HG02610 (cell line): ENCODE measurements around the gene RPL37.
"Not testable (repeated sequence)": the region's sequence is repeated elsewhere in the genome, so short reads cannot be mapped to it uniquely, and the experiment has no call there.

ENCODE experiments used
- ATAC-seq: cut with Tn5 transposase; IDR thresholded peaks from one replicate; pipeline ENCODE4 v1.9.1; 2021; ENCODE audit warnings: mild to moderate bottlenecking, moderate library complexity; ENCODE audit not compliant: unreplicated experiment

The RPL37 gene

GRCh38 chr5:40834391-40834848, 602 bp downstream of the RPL37 start:
- ATAC-seq, result no peak

DNA sequence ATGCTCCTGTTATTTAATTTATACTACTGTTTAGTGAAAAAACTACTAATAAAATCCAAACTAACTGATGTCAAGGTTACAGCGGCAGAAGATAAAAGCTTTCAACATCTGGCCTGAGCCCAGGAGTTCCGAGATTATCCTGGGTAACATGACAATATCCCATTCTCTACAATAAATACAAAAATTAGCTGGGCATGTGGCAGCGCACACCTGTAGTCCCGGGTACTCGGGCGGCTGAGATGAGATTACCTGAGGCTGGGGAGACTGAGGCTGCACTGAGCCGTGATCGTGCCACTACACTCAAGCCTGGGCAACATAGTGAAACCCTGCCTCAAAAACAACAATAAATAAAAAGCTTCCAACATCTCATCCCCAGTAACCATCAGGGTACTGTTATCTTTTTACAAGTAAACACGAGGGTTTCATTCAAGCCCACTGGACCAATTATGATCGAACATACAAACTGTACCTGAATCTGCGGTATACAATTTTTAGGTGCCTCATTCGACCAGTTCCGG, 1.3 kb downstream of the RPL37 start:
- ATAC-seq, result no peak

- no peak for ATAC-seq
Observed at GRCh38 chr5:40832345-40832744, 2.7 kb downstream of the RPL37 start.

DNA sequence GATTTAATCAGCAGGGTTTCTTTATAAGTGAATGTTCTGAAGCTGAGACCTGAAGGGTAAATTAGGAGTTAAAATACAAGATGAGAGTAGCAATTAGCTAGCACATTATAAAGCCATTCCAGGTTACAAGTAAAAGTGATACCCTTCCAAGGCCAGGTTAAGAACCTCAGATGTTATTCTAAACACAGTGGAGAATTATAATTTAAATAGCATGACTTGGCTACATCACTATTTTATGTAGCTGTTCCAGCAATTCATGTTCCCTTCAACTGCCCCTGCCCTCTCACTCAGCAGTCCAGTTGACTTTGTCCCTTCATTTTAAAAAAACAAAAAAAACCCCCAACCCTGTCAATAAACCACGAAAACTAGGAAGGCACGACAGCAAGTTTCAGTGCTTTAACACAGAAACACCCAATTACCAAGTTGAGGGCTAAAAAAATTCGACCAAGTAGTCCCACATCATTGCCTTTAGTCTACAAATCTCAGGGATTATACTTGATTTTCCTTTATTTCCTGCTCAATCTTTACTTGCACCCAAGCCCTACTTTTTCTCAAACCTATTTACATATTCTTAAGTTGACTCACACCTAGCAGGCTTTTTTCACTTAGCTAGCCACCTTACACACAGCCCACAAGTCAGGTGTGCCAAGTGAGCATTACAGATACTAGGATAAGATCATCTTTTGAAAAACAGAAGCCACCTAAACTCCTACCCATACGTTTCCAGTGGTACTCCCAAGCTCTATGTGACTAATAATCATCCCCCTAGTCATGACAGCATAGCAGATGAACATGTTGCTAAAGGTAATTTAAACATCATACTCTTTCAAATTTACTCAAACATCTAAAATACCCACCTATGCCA, 3.4 kb downstream of the RPL37 start:
- ATAC-seq, result peak; percentile 58

- no peak for ATAC-seq
Observed at GRCh38 chr5:40829748-40830533, 5.1 kb downstream of the RPL37 start.

GRCh38 chr5:40828690-40829661, 6.0 kb downstream of the RPL37 start:
- ATAC-seq, result no peak

GRCh38 chr5:40828021-40828631, 6.9 kb downstream of the RPL37 start:
- ATAC-seq, result no peak

- ATAC-seq, result no peak
Observed at GRCh38 chr5:40827188-40827977, 7.6 kb downstream of the RPL37 start.

- no peak for ATAC-seq
Observed at GRCh38 chr5:40826489-40827187, 8.4 kb downstream of the RPL37 start.

DNA sequence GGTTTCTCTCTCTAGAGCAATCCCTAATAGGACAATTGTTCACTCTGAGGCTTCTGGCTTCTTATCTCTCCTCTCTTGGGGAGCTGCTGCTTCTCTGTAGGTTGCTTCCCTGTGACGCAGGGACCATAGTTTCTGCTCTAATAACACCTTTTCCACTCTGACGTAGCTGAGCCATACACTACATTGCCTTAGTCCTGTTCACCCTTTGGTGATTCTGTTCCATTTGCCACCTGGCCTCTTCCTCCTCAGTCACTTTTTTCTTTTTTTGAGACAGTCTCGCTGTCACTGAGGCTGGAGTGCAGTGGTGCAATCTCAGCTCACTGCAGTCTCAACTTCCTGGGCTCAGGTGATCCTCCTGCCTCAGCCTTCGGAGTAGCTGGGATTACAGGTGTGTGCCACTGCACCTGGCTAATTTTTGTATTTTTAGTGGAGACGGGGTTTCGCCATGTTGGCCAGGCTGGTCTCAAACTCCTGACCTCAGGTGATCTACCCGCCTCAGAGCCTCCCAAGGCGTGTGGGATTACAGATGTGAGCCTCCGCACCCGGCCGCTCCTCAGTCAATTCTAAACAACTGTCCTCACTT, 9.5 kb downstream of the RPL37 start:
- not testable (repeated sequence) for ATAC-seq

- no peak for ATAC-seq
Observed at GRCh38 chr5:40823459-40823858, 11.6 kb downstream of the RPL37 start.

GRCh38 chr5:40813698-40814281, 21.2 kb downstream of the RPL37 start:
- peak; percentile 70 for ATAC-seq

DNA sequence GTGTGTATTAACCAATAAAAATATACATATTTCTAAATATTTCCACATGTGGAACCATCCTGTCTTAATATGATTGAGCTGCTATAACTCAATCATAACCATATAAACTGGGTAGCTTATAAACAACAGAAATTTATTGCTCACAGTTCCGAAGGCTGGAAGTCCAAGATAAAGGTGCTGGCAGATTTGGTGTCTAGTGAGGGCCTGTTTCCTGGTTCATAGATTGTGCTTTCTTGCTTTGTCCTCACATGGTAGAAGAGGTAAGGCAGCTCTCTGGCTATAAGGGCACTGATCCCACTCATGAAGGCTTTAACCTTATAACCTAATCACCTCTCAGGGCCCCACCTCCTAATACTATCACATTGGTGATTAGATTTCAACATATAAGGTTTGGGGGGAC, 22.9 kb downstream of the RPL37 start:
- ATAC-seq, result no peak

- no peak for ATAC-seq
Observed at GRCh38 chr5:40801771-40802562, 33.1 kb downstream of the RPL37 start.

- ATAC-seq, result no peak
Observed at GRCh38 chr5:40799258-40799657, 35.8 kb downstream of the RPL37 start.

GRCh38 chr5:40798801-40799210, 36.2 kb downstream of the RPL37 start:
- ATAC-seq, result no peak
